RWPE2 (cell line): ENCODE results near the gene ELL.

Experiments
- ATAC-seq: fragments of 200-7000 bp; cut with Tn5 transposase; 3 replicates; pipeline ENCODE4 v1.9.1; 2021; ENCODE audit warnings: low read depth
- DNase-seq: peaks from one replicate; pipeline ENCODE4 v3.0.0-alpha.2; 2020; ENCODE audit warnings: low spot score
- H3K27ac ChIP-seq: fragments of 450-650 bp; 2 replicates; pipeline ENCODE4 v1.5.1; 2017; ENCODE audit warnings: mild to moderate bottlenecking; ENCODE audit not compliant: poor library complexity, severe bottlenecking
- H3K27me3 ChIP-seq: fragments of 250-450 bp; sonication (Bioruptor Pico); 2 replicates; pipeline ENCODE4 v1.5.1; 2021; ENCODE audit warnings: mild to moderate bottlenecking, moderate library complexity; ENCODE audit not compliant: insufficient read depth, poor library complexity, severe bottlenecking
- H3K36me3 ChIP-seq: fragments of 250-450 bp; sonication (Bioruptor Pico); 2 replicates; pipeline ENCODE4 v1.5.1; 2020; ENCODE audit warnings: low read depth, mild to moderate bottlenecking, moderate library complexity
- H3K4me1 ChIP-seq: fragments of 250-450 bp; sonication (Bioruptor Pico); 2 replicates; pipeline ENCODE4 v1.5.1; 2021; ENCODE audit warnings: mild to moderate bottlenecking, moderate library complexity; ENCODE audit not compliant: insufficient read depth, poor library complexity, severe bottlenecking
- H3K4me3 ChIP-seq: fragments of 250-450 bp; sonication (Bioruptor Pico); 2 replicates; pipeline ENCODE4 v1.5.1; 2021; ENCODE audit warnings: mild to moderate bottlenecking, moderate library complexity; ENCODE audit not compliant: severe bottlenecking
- H3K9me3 ChIP-seq: fragments of 250-450 bp; sonication (Bioruptor Pico); 2 replicates; pipeline ENCODE4 v1.5.1; 2021; ENCODE audit warnings: mild to moderate bottlenecking, moderate library complexity; ENCODE audit not compliant: severe bottlenecking
- TF ChIP-seq, protein P1 (sequence below): fragments of 450-650 bp; IDR thresholded peaks from one replicate; pipeline ENCODE4 v1.5.1; 2017; ENCODE audit warnings: mild to moderate bottlenecking, moderate library complexity; ENCODE audit not compliant: poor library complexity, severe bottlenecking

The ELL gene

DNA sequence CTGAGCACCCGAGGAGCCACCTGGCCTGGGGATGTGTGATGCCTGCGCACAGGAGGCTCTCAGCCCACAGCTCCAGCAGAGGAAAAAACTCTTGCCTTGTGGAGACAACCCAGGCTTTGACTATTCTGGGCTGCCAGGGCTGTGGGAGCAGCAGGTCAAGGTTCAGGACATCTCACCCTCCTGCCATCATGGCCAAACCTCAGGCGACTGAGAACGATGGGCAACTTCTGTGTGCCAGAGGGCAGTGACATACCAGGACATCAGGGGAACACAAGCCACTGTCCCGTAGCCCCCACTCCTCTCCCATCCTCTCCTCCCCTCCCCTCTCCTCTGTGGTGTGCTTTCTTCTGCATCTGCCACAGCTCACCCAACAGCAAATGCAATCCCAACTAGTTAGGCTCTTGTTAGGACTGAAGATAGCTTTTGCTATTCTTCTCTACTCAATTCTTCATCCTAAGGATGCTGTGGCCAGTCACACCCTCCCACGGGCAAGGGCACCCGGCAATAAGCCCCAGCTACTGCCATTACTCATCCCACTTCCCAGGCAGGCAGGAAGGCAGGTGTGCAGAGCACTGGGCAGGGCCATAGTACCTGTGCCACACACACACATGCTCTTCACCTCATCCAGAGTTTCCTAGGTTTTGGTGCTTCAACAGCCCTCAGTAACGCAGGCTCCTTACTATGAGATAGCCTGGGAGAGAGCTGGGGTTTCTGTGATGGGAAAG is 16.8 kb downstream of the ELL start:
- no peaks in the 10 kb centered on the region for H3K9me3 ChIP-seq
- H3K36me3 ChIP-seq = no peaks in the 10 kb centered on the region; the same call in 1 of the 2 replicates
- ATAC-seq (peak; percentile 83), DNase-seq (no peak)
- peak overlapping the region; percentile 0 for H3K27ac ChIP-seq
- no peak overlapping the region for H3K4me3 ChIP-seq
- TF ChIP-seq, protein P1, sequence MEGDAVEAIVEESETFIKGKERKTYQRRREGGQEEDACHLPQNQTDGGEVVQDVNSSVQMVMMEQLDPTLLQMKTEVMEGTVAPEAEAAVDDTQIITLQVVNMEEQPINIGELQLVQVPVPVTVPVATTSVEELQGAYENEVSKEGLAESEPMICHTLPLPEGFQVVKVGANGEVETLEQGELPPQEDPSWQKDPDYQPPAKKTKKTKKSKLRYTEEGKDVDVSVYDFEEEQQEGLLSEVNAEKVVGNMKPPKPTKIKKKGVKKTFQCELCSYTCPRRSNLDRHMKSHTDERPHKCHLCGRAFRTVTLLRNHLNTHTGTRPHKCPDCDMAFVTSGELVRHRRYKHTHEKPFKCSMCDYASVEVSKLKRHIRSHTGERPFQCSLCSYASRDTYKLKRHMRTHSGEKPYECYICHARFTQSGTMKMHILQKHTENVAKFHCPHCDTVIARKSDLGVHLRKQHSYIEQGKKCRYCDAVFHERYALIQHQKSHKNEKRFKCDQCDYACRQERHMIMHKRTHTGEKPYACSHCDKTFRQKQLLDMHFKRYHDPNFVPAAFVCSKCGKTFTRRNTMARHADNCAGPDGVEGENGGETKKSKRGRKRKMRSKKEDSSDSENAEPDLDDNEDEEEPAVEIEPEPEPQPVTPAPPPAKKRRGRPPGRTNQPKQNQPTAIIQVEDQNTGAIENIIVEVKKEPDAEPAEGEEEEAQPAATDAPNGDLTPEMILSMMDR = no peak
- H3K4me1 ChIP-seq = peaks cover 9% of the 10 kb centered on the region
- H3K27me3 ChIP-seq = no peaks in the 10 kb centered on the region

DNA sequence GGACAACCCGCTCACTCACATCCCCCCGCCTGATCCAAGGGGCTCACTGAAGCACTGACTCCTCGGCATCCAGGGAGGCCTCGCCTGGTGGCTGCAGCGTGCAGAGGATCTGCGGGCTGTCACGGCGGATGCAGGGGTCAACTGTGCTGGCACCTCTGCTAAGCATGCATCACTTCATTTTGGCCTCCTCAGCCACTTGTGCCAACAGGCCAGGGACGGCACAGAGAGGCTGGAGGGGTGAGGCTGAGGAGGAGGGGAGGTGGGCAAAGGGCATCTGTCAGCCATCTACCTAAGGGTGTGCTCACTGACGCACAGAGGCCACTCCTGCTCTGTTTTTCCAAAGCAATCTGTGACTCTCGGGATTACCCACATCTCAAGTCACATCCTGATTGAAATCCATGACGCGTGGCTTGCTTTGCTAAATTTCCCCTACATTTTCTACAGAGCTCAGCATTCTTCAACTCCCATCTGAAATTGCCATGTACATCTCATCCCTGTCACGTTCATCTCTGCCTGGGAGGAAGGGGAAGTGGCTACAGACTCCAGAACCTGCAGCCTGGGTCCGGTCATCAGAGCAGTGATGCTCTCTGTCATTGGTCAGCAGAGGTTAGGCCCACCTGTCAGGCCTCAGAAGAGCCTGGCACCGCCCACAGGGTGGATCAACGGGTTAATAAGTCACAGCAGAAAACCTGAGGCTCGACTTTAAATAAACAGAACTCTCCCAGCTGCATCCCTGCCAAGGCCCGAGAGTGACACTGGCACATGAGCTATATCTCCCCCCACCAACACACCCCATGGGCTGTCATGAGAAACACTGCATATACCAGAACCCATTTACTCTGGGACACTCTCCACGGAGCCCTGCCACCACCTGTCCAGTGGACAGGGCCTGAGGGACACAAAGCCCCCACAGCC is 17.6 kb downstream of the ELL start:
- no peak for ATAC-seq
- H3K27me3 ChIP-seq = no peaks in the 10 kb centered on the region
- TF ChIP-seq, protein P1 = no peak
- no peaks in the 10 kb centered on the region; the same call in 1 of the 2 replicates for H3K36me3 ChIP-seq
- peaks cover 9% of the 10 kb centered on the region for H3K4me1 ChIP-seq
- no peak overlapping the region for H3K27ac ChIP-seq
- no peaks in the 10 kb centered on the region for H3K9me3 ChIP-seq
- DNase-seq = no peak
- H3K4me3 ChIP-seq = no peak overlapping the region

DNA sequence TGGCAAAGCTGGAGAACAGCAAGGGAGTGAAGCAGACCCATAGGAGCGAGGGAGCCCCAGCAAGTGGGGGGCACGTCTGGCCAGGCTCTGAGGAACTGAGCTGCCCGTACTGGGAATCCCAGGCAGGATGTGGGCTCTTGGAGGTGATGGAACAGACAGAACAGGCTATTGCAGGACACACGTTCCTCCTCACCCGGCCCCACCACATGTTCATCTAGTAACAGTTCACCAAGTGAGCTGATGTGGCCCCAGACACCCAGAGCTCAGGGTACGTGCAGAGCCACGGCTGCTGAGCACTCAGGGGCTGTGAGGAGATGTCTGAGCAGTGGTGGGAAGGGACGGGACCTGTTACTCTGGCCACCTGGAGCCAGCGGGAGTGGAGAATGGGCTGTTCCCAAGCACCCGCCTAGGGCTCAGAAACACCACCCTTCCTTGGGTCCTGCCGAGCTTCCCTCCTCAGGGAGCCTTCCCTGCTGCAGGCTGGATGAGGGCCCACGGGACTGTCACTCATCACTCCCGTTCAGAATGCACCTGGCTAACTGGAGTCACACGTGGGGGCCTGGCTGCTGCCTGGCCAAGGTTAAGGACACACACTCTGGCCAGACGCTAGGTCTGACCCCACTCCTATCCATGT is 18.4 kb downstream of the ELL start:
- Histone ChIP-seq H3K27ac (no peak overlapping the region), H3K4me1 (peaks cover 9% of the 10 kb centered on the region), H3K36me3 (no peaks in the 10 kb centered on the region; the same call in 1 of the 2 replicates), H3K9me3 (no peaks in the 10 kb centered on the region), H3K27me3 (no peaks in the 10 kb centered on the region), H3K4me3 (no peak overlapping the region)
- ATAC-seq = no peak
- DNase-seq = no peak
- TF ChIP-seq, protein P1 = no peak

DNA sequence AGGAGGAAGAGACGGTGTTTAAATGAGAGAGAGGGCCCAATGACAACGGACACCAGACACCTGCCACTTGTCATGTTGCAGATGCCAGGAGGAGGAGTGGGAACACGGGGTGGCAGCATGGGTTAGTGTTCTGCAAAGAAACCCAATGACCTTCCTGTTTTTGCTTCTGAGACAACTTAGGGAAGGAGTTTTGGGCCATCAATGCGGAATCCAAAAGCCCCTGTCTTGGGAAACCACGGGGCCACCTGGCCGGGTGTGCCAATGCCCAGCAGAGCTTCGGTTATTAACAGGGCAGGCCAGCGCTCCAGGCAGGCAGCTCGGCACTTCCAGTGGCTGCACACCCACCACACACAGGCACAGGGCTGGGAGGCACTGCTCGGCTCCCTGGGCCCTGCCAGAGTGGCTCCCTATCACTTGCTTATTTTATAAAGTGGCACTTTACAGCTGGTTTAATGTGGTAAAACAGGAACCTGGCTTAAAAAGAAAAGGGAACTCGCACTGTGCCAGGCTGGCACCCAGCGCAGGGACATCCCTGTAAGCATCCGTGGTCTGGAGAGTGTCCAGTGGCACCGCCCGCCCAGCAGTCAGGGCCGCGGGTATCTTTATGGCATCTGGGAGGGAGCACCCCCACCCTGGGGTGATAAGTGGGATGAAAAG is 19.1 kb downstream of the ELL start:
- DNase-seq (no peak), ATAC-seq (no peak)
- H3K9me3 ChIP-seq = no peaks in the 10 kb centered on the region
- H3K4me3 ChIP-seq = no peak overlapping the region
- no peaks in the 10 kb centered on the region for H3K27me3 ChIP-seq
- H3K27ac ChIP-seq = no peak overlapping the region
- peaks cover 9% of the 10 kb centered on the region for H3K4me1 ChIP-seq
- TF ChIP-seq, protein P1 = no peak
- H3K36me3 ChIP-seq = no peaks in the 10 kb centered on the region; the same call in 1 of the 2 replicates
